ENCODE data around the gene GNA12. TPM values are rescaled to one million over a fixed set of nuclear protein-coding genes. Genes with fewer than 3 reads are reported as not detected.

Gene GNA12
- 65.4 and 68.6 TPM in 2 replicates for total RNA-seq
- long read RNA-seq, partial matches to known transcripts: 2 of 23 reads
- long read RNA-seq, other reads (novel, unspliced or antisense): 21 of 23 reads

DNA sequence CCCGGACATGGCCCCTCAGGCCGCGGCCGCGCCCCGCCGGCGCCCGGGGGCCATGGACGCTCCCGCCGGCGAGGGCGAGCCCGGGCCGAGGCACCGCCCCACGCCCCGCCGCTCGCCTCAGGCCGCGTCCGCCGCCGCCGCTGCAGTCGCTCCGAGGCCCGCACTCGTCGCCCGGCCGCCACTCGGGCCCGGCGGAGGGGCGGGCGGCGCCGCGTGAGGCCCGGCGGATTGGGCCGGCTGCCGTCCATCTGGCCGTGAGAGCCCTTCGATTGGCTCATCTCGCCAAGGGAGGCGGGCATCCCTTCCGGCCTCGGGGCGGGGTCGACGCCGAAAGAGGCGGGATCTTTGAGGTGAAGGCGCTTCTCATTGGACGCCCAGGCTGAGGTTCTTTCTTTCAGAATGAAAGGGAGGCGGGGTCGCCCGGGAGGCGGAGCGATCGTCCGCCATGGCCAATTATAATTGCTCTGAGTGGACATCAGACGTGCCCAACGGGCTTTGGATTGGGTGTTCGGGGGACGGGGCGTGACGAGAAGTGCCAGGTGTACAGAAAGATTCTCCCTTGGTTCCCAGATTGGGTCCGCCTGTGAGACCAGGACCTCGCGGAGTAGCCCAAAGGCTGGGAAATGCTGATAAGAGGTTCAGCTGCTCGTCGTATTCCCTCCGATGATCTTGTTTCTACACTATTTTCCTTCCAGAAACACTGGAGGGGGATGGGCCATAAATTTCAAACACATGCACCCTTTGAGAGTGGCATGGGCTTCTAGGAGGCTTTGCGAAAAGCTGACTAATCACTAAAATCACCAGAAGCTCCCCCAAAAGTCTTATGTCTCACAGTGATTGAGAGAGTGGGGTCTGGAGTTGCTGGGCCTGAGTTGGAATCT, at the start of gene GNA12:
Gene GNA12 (minus strand): TSS at position 156 of the 881 bp plus-strand sequence. CDS start 147 bp downstream, at position 9.
- DNase-seq (ENCODE audit: low spot score, unreplicated experiment): peak; percentile 98
- Mint-ChIP-seq H3K27me3 (no peaks in the 10 kb centered on the region), H3K27ac (peak within 1 kb of the TSS; percentile 93), H3K9me3 (ENCODE audit: low read depth) (no peaks in the 10 kb centered on the region), H3K4me3 (ENCODE audit: low read depth) (peak within 1 kb of the TSS; percentile 81), H3K4me1 (ENCODE audit: low read depth) (peaks cover 26% of the 10 kb centered on the region), H3K36me3 (ENCODE audit: insufficient read depth) (peaks cover 10% of the 10 kb centered on the region)
- TF ChIP-seq, protein P1, sequence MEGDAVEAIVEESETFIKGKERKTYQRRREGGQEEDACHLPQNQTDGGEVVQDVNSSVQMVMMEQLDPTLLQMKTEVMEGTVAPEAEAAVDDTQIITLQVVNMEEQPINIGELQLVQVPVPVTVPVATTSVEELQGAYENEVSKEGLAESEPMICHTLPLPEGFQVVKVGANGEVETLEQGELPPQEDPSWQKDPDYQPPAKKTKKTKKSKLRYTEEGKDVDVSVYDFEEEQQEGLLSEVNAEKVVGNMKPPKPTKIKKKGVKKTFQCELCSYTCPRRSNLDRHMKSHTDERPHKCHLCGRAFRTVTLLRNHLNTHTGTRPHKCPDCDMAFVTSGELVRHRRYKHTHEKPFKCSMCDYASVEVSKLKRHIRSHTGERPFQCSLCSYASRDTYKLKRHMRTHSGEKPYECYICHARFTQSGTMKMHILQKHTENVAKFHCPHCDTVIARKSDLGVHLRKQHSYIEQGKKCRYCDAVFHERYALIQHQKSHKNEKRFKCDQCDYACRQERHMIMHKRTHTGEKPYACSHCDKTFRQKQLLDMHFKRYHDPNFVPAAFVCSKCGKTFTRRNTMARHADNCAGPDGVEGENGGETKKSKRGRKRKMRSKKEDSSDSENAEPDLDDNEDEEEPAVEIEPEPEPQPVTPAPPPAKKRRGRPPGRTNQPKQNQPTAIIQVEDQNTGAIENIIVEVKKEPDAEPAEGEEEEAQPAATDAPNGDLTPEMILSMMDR (IDR thresholded peaks at IDR 0.05; ENCODE audit: unreplicated experiment): no peak

DNA sequence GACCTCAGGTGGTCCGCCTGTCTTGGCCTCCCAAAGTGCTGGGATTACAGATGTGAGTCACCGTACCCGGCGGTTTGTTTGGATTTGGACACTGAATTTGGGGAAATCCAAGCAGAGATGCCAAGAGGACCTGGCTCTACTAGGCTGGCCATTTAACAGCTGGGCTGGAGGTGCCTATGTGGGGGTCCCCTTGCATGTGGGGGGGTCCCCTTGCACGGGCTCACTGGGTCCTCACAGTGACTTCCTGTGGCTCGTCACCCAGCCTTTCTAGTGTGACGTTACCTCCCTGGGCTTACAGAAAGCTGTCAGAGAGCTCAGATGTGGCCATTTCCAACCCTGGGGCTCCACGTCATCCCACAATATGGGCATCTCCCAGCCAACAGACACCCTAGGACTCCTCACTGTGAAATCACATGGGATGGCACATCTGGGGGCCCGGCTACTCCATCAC, 49.3 kb upstream of the GNA12 start:
- TF ChIP-seq, protein P1 (IDR thresholded peaks at IDR 0.05; ENCODE audit: unreplicated experiment): no peak
- Mint-ChIP-seq H3K36me3 (ENCODE audit: insufficient read depth) (no peaks in the 10 kb centered on the region), H3K4me1 (ENCODE audit: low read depth) (peaks cover 3% of the 10 kb centered on the region)

DNA sequence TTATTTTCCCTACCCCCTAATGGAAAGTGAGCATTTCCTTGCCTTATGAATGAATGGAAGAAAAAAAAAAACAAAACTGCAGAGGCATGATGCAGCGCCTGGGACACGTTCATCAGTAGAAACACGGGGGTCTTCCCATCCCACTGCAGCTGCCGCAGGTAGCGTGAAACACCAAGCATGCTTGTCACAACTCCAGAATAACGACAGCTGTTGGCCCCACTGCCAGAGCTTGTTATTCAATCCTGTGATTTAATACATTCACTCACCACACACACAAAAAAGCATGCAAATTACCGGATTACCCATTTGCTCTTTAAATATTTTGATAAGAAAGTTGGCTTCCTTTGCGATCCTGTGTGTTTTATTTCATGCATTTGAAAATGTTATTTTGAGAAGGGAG, 48.4 kb upstream of the GNA12 start:
- DNase-seq (ENCODE audit: low spot score, unreplicated experiment): no peak
- TF ChIP-seq, protein P1 (IDR thresholded peaks at IDR 0.05; ENCODE audit: unreplicated experiment): no peak
- Mint-ChIP-seq H3K9me3 (ENCODE audit: low read depth) (no peaks in the 10 kb centered on the region), H3K27me3 (no peaks in the 10 kb centered on the region), H3K27ac (peak overlapping the region; percentile 6), H3K4me1 (ENCODE audit: low read depth) (peaks cover 3% of the 10 kb centered on the region), H3K36me3 (ENCODE audit: insufficient read depth) (no peaks in the 10 kb centered on the region), H3K4me3 (ENCODE audit: low read depth) (no peak overlapping the region)

More for the DNA sequence above, 49.3 kb upstream of the GNA12 start:
- no peak overlapping the region for H3K4me3 Mint-ChIP-seq (ENCODE audit: low read depth)
- H3K27ac Mint-ChIP-seq: no peak overlapping the region
- no peaks in the 10 kb centered on the region for H3K9me3 Mint-ChIP-seq (ENCODE audit: low read depth)
- no peaks in the 10 kb centered on the region for H3K27me3 Mint-ChIP-seq
- DNase-seq (ENCODE audit: low spot score, unreplicated experiment): no peak

DNA sequence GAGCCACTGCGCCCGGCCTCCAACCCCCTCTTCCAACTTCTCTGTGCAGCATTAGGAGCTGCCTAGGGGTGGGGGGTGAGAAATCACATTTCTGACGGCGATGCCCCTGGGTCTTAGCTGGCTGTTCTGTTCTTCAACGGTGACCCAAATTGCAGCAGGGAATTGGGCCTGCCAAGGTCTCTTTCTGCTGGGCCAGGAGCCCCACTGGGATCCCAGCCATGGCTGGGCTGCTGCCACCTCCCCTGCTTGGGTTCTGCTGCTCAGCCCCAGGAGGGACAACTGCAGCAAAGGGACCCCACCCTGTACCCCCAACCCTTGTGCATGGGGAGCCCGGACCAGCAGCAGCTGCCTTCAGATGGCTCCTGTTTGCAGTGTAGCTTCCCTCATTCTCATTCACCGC, 43.7 kb upstream of the GNA12 start:
- H3K27me3 Mint-ChIP-seq: no peaks in the 10 kb centered on the region
- TF ChIP-seq, protein P1 (IDR thresholded peaks at IDR 0.05; ENCODE audit: unreplicated experiment): no peak
- no peaks in the 10 kb centered on the region for H3K36me3 Mint-ChIP-seq (ENCODE audit: insufficient read depth)
- no peak overlapping the region for H3K27ac Mint-ChIP-seq
- H3K4me1 Mint-ChIP-seq (ENCODE audit: low read depth): peaks cover 10% of the 10 kb centered on the region
- H3K9me3 Mint-ChIP-seq (ENCODE audit: low read depth): no peaks in the 10 kb centered on the region
- no peak for DNase-seq (ENCODE audit: low spot score, unreplicated experiment)
- no peak overlapping the region for H3K4me3 Mint-ChIP-seq (ENCODE audit: low read depth)

DNA sequence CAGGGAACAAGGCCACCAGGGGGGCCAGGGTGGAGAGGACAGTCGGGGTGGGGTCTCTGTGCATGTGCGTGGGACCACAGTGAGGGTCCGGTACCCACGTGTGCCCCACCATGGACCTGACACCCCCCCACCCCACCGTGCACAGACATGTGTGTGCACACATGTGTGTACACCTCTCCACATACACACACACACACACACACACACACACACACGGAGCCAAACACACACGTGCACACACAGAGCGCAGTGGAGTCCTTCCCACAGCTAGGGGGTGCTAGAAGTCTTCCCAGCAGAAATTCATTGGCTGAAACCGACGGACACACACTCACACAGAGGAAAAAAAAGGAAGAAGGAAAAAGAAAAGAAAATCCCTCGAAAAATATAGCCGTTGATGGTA, 42.8 kb upstream of the GNA12 start:
- Mint-ChIP-seq H3K27me3 (no peaks in the 10 kb centered on the region), H3K27ac (no peak overlapping the region), H3K36me3 (ENCODE audit: insufficient read depth) (no peaks in the 10 kb centered on the region), H3K9me3 (ENCODE audit: low read depth) (no peaks in the 10 kb centered on the region), H3K4me3 (ENCODE audit: low read depth) (no peak overlapping the region), H3K4me1 (ENCODE audit: low read depth) (peaks cover 10% of the 10 kb centered on the region)
- TF ChIP-seq, protein P1 (IDR thresholded peaks at IDR 0.05; ENCODE audit: unreplicated experiment): peak; percentile 74
- DNase-seq (ENCODE audit: low spot score, unreplicated experiment): peak; percentile 29

Measured in progenitor cell of endocrine pancreas (in vitro differentiated cells).